GM19455 (cell line): ENCODE results near the gene LINC00305.

Experiments used
- ATAC-seq: cut with Tn5 transposase; IDR thresholded peaks from one replicate; pipeline ENCODE4 v1.9.1; 2021; ENCODE audit not compliant: unreplicated experiment

Gene LINC00305

DNA sequence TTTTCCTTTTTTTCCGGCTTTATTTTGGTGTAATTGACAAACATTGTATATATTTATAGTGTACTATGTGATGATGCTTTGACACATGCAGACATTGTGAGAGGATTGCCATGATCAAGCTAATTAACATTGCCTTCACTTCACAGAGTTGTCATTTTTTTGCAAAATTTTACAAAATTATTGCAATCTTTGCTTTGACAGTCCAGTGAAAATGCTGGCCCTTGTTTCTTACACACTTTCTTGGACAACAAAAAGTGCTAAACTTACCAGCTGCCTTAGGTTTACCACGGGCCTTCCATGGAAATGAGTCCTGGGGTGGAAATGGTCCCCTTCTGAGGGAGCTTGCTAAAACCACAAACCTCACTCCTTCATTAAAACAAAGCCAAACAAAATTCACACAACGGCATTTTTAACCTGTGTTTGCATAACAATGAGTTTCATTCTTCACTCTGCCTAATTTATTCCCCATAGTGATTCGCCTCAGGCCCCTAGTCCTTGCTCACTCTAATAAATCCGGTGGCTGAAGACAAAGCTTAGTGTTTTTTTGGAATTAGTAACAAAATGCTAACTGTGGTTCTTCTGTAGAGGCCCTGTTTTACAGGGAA lies 32.2 kb downstream of the LINC00305 start:
- ATAC-seq: no peak

DNA sequence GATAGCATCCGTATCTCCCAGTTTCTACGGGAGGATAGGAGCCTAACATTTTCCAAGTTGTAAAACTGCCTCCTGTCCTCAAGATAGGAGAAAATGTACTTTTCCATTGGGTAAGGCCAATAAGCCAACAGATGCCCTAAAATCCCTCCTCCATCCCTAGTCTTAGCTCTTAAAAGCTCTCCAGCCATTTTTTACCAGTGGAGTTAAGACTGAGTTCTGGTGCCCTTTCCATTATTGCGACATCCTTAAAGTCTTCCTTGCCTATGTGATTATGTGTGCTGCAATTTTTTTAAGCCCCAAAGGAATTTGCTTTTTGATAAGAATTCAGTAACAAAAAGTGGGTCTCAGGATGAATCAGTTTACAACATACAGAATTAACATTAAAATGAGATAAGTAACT lies 33.0 kb downstream of the LINC00305 start:
- ATAC-seq: no peak

DNA sequence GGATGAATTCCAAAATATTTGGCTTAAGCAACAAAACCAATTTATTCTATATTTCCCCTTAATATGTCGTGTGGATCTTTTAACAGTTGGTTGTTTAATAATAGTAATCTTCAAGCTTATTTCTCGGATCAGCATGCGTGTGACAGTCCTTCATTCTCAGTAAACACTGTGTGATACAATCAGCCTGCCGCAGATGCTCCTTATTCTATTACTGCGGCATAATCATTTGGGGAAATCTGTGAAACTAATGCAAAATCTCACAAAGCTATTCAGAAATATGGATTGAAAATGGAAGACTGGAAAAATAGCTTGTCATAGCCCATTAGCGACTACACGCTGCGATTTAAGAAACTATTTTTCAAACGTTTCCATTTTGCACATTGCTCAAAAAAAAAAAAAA lies 36.9 kb downstream of the LINC00305 start:
- ATAC-seq: no peak

DNA sequence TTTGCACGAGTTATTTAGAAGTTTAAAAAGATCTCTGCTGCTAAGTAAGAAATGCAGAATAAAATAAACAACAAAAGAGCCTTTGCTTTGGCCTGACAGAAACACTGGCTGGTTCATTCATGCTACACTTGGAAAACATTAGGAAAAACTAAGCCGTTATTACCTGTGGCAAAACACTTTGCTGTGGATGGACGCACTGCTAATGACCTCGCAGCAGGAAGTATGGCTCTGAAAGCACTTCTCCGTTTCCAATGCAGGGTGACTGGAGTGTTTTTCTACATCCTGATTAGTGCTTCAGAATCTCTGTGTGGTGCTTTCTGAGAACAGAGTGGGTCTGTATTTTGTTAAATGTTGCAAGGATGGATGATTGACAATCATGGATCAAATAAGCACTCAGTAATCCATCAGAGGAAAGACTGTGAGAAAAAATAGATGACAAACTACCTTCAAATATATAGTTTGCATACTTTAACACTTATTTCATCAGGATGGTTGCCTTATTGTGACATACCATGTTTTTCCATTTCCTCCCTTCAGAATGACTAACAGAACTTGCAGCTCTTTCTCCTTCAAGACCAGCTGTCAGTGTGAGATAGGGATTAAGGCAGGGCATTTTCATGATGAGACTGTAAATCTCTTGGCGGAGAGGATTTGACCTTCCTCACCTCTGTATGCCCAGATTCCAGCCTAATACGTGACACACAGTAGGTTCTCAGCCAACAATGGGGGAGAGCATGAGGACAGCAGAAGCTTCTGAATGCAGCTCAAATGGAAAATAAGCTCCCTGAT lies 38.0 kb downstream of the LINC00305 start:
- no peak for ATAC-seq

DNA sequence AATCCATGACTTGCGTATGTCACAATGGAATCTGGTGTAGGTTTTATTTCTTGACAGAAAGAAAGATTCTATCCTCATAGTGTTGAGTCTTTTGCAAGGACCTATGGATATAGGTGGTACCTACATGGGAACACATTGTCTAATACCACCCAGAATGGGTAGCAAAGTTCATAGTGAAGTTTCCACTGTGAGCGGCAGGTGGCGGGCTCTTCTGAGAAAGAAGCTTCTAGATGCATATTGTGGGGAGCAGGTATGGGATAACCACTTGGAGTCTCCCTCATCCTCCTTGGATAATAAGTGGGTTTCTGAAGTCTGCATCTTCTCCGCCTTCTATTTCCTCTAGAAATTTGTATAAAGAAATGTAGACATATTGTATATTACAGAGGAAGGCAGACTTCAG lies 44.9 kb downstream of the LINC00305 start:
- no peak for ATAC-seq

DNA sequence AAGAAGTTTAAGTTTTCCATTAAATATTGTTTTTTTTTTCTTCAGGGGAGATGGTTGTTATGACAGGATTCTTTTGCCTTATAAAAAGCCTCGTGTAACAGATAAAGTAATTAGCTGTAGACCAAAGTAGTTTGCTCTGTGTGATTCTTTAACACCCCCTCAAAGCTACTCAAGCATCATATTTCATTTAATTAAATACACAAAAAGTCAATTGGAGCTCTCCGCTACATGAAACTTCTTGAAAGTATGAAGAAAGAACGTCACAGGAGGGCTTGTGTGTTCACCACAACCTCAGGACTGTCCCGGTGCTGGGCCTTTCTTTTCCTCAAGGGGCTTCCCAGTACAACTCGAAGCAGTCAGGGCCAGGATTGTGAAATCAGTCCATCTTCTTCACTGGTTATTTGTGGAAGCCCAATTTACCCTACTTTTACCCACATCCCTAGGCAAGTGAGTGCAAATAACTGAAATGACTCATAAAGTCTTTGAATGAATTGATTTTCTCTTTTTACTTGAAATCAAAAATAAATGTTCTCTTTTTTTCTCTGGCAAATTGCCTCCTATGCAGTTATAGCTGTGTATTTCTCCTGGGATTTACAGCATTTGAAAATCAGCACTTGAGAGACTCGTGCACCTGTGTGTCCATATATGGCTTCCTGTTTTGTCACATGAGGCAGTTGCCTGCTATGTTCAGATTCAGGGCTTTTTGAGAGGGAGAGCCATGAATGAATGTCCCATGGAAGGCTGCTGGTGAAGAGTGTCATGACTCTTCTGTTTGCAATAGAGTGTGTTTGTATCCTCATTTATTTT lies 48.6 kb downstream of the LINC00305 start:
- ATAC-seq: peak; percentile 55

DNA sequence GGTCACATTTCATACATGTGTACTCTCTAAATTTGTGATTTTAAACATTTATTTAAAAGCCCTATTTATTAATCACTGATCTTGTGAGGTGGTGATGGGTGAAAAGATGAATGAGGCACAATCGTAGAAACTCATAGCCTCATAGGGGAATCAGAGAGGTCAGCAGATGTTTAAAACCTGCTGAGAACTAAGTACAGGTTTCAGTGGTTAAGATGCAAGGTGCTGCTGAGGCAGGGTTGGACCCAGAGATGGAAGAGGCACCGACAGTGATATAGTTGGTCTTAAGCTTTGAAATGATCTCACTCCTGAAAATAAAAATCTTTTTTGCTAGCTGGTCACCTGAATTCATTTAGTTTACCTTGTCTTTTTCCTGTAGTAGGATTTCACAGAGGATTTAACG lies 49.6 kb downstream of the LINC00305 start:
- no peak for ATAC-seq

DNA sequence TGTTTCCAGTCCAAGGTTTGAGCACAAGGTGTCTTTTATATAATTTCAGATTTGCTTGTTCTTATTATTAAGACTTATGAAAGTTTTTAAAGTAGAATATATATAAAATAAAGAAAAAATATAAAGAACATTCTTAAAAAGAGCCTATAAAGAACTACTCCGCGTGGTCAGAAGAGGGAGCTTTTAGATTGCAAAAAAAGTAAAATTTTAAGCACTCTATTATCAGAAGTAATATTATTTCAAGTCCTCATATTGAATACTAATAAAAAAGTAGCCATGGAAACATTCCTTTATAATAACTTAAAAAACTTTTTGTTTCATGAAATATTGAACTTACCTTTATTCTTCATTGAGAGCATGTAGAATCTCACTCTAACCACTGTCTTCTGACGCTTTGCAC lies 51.4 kb downstream of the LINC00305 start:
- ATAC-seq: no peak

DNA sequence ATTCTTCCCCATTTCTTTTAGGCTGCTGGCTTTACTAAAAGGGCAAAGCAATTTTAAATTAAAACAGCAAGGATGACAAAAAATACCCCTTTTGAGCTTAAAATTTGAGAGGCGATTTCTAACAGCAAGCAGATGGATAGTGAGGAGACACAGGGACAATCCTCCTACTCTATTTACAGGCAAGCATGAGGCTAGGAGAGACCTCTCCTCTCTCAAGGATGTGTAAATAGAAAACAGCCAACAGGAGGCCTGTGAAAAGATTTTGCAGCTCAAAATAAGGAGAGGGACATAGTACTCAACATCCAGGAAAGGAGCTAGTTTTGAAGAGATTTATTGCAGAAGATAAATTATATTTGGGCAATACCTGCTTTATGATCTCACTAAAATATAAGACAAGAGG lies 53.8 kb downstream of the LINC00305 start:
- no peak for ATAC-seq

DNA sequence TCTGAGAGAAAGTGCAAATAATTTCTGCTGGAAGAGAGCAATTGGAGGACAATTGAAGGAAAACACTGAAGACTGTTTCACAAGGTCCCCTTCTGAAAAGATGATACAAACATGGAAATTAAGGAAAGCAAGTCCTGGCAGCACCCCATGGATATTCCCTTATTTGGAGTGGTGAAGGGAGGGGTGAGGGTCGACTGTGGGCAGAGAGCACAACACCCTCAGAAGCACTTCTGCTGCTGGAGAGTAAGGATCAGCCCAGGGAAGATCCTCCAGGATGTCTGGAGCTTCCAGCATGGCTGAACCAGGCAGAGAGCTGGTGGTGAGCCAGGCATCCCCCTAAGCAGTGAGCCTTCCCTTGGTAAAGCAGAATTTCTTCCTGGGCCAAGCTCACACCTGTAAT lies 54.7 kb downstream of the LINC00305 start:
- no peak for ATAC-seq

DNA sequence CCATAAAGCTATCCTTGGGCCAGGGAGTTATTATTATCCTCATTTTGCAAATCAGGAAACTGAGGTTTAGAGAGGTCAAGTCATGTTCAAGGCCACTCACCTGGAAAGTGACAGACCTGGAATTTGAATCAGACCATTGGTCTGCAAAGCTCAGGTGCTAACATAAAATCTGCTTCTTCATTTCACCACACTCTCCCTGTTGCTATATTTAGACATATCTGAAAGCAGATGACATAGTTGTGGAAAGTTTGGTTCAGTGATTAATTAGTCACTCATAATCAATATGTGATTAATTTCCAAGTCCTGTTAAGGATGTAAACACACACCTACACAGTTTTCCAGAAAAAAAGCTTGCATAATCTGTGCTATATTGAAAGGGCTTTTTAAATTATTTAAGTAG lies 57.4 kb downstream of the LINC00305 start:
- ATAC-seq: no peak

DNA sequence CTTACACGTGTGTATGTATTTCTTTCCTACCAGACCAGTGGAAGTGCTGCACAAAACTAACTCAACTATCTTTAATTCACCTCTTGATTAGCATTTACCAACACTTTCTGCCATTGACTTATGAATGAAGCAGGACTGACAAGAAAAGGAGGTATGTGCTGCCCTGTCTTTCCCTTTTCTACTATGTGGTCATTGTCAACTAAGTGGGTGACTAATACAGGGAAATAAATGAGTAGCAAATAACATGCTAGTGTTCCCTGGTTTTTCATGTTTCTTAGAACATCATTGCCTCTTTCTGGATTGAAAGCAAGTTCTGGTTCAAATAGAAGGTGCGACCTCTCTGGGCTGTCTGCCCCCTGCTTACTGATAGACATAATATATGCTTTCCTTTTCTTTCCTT lies 58.0 kb downstream of the LINC00305 start:
- no peak for ATAC-seq

DNA sequence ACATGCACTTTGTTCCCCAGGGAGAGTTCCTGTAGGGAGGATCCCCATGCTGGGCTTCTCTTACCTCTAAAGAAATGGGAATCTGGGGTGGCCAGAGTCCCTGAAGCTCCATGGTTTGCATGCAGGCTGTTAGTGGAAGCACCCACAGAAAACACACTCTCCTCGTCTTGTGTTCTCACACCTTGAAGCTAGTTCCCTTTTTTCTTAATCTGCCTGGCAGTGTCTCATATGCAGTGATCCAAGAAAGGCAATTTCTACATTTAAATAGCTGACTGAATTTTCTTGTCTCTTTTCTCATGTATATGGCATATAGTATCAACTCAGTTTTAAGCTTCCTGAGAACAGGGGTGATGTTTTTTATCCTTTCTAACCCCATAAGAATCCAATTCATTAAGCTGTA lies 65.0 kb downstream of the LINC00305 start:
- no peak for ATAC-seq

DNA sequence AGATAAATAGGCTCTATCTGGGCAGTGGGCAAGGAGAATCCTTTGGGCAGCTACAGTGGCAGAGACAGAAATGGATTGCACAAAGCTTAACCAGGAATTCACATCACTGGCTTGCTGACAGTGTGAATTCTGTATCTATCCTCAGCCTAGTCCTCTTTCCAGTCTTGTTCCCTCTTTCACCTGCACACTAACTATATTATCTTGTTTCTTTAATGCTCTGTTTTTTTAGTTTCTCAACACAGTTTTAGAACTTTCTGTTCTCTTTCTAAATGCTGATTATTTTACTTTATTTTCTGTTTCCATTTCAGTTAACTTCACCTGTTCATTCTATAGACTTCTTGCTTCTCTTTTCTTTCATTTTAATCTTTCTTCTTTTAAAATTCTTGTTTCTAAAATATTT lies 66.4 kb downstream of the LINC00305 start:
- ATAC-seq: no peak

DNA sequence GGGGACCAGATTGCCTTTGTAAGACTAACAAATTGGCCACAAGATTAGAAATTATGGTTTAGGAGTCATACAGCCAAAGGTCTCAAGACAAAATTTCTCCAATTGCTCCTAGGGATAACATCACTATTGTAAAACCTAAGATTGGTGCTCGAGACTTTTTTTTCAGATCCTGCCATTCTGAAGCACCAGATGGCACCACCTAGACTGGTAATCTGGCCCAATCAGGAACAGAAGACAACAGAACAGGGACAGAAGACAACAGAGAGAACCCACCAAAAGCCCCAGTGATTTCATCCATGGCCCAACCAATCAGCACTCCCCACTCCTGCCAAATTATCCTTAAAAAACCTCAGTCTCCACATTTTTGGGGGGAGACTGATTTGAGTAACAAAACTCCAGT lies 66.8 kb downstream of the LINC00305 start:
- no peak for ATAC-seq

DNA sequence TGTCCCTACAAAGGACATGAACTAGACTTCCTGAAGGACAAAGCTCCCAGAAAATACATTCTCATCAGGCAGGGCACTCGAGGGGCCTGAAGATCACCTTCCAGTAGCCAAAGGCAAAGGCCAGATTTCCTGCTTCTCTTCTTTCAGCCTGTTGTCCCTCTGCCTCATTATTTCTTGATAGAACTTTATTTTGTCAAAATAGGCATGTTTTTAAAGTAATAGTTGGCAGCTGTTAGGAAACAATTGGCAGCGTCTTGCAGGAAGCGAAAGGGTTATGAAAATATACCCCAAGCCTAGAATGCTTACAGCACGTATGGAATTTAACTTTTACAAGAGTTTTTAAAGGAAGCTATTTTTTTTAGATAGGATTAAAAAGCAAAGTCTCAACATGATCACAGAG lies 74.9 kb downstream of the LINC00305 start:
- no peak for ATAC-seq

DNA sequence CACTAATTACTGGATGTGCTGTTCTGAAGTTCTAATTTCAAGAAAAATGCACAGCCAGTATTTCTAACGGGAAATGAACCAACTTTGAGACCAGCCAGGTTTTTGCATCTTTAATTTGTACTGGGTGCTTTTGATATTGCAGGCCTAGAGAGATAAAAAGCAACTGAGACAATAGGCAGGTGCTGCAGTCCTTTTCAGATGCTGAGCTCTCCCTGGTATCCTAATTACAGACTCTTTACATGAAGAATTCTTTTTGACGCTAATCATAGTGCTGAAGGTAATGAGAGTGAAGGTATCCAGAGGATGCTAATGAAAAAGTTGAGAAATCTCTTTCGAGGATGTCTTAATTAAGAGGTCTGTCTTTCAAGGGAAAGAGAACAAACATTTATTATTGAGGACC lies 93.9 kb downstream of the LINC00305 start:
- ATAC-seq: no peak

DNA sequence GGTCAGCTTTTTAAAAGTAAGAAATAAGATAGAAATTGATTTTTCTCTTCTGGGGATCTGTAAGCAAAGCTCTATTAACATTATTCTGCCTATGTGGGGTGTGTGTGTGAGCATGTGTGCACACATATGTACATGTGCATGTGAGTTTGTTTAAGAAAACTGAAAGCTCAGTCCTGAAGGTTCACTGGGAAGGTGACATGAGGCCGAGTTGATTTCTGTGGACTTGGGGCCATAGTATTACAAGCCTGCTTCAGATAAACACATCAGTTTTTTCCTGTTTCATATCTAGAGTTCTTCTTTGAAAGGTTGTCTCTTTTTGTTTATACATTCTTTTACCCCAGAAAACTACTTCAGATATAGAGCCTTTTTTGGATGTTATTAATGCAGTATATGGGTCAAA lies 95.6 kb downstream of the LINC00305 start:
- no peak for ATAC-seq

DNA sequence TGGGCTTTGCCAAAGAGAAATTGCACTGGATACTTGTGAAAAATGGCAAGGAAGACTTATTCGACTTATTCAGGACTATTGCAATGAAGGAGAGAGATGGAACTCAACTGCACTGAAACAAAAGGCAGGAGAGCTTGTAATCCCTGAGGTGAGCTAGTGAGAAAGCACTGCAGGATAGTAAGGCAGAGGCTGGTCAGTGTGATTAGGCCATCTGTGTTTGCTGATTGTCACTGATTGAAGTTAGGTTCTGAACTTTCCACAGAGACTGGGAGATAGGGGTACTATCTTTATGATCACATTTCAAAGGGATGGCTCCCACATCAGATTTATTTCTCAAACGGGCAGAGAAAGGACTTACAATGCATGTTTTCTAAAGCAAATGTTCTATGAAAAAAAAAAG lies 96.1 kb downstream of the LINC00305 start:
- no peak for ATAC-seq

DNA sequence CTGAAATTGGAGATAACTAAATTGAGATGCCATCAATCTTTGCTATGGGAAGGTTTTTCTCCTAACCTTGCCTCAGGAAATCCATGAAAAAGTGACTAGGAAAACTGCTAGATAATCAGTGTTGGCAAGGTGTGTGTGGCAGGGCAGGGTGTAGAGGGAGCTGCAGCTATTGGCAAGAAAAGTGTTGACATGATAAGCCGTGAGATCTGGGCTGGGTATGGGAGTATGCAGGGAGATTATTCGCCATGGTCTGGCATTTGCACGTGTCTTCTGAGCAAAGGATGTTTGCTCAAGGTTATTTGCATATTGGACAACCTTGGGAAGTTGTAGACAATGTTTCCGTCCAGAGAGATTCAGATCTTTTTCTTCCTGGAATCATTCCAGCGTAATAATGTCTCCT lies 104.3 kb downstream of the LINC00305 start:
- no peak for ATAC-seq

DNA sequence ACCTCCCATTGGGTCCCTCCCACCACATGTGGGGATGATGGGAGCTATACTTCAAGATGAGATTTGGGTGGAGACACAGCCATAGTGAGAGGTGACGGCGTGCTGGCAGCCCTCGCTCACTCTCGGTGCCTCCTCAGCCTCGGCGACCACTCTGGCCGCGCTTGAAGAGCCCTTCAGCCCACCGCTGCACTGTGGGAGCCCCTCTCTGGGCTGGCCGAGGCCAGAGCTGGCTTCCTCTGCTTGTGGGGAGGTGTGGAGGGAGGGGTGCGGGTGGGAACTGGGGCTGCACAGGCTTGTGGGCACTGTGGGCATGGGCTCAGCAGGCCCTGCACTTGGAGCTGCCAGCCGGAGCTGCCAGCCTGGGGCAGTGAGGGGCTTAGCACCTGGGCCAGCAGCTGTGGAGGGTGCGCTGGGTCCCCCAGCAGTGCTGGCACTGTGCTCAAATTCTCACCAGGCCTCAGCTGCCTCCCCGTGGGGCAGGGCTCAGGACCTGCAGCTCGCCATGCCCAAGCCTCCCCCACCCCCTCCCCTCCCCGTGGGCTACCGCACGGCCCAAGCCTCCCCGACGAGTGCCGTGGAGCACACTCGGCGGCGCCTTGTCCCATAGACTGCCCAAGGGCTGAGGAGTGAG lies 106.0 kb downstream of the LINC00305 start:
- no peak for ATAC-seq
